Measurements from ENCODE around the gene CBFB.

DNA sequence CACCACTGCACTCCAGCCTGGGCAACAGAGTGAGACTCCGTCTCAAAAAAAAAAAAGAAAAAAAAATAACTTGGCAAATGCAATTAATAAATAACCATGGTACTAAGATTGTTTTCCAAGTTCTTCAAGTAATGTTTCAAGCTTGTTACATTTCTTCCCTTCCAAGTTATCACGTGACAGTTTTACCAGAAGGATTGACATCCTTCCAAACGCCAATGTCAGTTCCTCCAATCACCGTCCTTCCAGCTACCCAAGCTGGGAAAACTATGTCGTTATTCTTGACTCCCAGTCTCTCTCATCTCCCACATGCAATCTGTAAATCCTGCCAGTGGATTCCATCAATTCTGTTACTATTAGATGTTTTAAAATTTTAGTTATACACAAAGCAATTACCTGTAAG, 76.9 kb downstream of the CBFB start:
- TF ChIP-seq, protein P1, sequence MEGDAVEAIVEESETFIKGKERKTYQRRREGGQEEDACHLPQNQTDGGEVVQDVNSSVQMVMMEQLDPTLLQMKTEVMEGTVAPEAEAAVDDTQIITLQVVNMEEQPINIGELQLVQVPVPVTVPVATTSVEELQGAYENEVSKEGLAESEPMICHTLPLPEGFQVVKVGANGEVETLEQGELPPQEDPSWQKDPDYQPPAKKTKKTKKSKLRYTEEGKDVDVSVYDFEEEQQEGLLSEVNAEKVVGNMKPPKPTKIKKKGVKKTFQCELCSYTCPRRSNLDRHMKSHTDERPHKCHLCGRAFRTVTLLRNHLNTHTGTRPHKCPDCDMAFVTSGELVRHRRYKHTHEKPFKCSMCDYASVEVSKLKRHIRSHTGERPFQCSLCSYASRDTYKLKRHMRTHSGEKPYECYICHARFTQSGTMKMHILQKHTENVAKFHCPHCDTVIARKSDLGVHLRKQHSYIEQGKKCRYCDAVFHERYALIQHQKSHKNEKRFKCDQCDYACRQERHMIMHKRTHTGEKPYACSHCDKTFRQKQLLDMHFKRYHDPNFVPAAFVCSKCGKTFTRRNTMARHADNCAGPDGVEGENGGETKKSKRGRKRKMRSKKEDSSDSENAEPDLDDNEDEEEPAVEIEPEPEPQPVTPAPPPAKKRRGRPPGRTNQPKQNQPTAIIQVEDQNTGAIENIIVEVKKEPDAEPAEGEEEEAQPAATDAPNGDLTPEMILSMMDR (conservative IDR thresholded peaks at IDR 0.05; ENCODE audit: low read depth in 2 of 2), result no peak
- TF ChIP-seq EZH2phosphoT487 (IDR thresholded peaks at IDR 0.05; ENCODE audit: unreplicated experiment) (no peak), STAT1 (IDR thresholded peaks at IDR 0.05; ENCODE audit: unreplicated experiment) (no peak), EZH2 (IDR thresholded peaks at IDR 0.05; ENCODE audit: low read depth, unreplicated experiment) (no peak), POLR2AphosphoS5 (IDR thresholded peaks at IDR 0.05; ENCODE audit: low read depth) (no peak), REST (IDR thresholded peaks at IDR 0.05; ENCODE audit: unreplicated experiment) (no peak), NANOG (IDR thresholded peaks at IDR 0.05; ENCODE audit: borderline replicate concordance) (no peak)

All from GM23338 (cell line).